GM21528 (cell line): ENCODE results near the gene IPP.
"Not testable (repeated sequence)": the region's sequence is repeated elsewhere in the genome, so short reads cannot be mapped to it uniquely, and the experiment has no call there.

ENCODE experiments used
- ATAC-seq: cut with Tn5 transposase; IDR thresholded peaks from one replicate; pipeline ENCODE4 v1.9.1; 2021; ENCODE audit warnings: mild to moderate bottlenecking, moderate library complexity; ENCODE audit not compliant: unreplicated experiment, low FRiP score

IPP gene

DNA sequence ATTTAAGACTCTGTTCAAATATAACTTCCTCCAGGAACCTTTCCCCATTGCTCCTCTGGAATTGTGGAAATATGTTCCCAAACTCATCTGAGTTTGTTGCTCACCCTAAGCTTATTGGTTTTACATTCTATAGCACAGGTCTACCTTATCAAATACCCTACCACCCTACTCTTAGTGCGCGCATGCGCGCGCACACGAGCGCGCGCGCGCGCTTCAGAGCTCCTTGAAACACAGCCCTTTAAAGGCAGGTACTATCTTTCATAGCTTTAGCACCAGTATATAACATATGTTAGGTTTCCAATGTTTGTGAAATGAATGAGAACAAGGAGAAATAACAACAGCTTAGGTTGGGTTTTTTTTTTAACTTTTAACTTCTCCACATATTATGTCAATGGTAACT lies 3.5 kb downstream of the IPP start:
- no peak for ATAC-seq

DNA sequence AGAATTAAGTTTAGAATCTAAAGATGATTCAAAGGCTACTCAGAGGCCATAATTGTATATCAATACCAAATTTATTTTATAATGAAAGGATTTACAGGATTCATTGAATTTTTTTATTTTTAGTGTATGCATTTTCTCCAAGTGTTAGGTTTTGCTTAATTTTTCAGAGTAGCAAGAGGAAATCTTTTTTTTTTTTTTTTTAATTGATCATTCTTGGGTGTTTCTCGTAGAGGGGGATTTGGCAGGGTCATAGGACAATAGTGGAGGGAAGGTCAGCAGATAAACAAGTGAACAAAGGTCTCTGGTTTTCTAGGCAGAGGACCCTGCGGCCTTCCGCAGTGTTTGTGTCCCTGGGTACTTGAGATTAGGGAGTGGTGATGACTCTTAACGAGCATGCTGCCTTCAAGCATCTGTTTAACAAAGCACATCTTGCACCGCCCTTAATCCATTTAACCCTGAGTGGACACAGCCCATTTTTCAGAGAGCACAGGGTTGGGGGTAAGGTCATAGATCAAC lies 10.8 kb downstream of the IPP start:
- not testable (repeated sequence) for ATAC-seq

DNA sequence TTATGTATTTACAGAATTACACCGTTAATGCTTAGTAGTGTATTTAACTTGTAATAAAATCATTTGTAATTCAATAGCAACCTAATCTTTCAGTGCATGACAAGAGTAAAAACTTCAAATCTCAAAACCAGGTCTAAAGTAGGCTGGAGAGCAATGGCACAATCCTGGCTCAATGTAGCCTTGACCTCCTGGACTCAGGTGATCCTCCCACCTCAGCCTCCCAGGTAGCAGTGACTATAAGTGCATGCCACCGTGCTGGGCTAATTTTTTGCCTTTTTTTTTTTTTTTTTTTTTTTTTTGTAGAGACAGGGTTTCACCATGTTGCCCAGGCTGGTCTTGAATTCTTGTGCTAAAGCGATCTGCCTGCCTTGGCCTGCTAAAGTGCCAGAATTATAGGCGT lies 11.3 kb downstream of the IPP start:
- ATAC-seq = no peak

DNA sequence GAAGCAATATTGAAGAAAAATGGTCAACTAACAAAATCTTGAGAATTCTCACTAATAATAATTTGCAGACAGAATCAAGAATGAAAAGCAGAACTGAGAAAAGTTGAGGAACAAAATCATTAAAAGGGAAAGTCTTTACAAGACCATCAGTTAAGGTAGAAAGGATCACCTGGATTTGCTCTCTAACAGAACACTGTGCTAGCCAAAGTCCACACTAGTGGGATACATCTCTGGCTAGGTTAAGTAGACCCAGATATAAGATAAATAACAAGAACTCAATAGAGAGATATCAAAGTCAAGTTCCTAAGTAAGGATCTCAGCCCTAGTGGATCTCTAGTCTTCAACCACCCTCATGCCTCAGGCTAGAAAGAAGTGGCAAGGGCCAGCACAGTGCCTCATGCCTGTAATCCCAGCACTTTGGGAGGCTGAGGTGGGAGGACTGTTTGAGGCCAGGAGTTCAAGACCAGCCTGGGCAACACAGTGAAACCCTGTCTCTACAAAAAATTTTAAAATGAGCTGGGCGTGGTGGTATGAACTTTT lies 19.6 kb downstream of the IPP start:
- no peak for ATAC-seq

DNA sequence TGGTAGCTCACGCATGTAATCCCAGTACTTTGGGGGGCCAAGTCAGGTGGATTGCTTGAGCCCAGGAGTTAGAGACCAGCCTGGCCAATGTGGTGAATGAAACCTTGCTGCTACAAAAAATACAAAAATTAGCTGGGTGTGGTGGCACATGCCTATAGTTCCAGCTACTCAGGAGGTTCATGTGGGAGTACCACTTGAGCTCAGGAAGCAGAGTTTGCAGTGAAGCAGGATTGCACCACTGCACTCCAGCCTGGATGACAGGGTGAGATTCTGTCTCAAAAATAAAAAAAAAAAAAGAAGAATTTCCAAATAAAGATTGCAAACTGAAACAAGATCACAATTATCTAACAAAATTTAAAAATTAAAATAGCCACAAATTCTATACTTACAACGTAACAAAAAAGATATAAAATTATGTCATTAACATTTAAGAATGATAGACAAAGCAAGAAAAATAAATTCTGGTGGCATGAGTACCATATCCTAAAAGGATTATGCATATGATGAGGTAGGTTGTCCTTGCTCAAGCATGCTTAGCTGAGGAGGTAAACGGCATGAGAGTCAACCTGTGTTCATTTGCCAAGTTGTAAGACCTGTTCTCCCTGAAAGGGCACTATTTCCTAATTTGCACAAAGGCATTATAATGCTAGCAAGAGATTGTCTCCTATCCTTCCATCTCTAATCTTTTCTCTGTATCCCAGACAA lies 20.2 kb downstream of the IPP start:
- no peak for ATAC-seq

GRCh38 chr1:45726007-45726406 lies 24.4 kb downstream of the IPP start:
- not testable (repeated sequence) for ATAC-seq

DNA sequence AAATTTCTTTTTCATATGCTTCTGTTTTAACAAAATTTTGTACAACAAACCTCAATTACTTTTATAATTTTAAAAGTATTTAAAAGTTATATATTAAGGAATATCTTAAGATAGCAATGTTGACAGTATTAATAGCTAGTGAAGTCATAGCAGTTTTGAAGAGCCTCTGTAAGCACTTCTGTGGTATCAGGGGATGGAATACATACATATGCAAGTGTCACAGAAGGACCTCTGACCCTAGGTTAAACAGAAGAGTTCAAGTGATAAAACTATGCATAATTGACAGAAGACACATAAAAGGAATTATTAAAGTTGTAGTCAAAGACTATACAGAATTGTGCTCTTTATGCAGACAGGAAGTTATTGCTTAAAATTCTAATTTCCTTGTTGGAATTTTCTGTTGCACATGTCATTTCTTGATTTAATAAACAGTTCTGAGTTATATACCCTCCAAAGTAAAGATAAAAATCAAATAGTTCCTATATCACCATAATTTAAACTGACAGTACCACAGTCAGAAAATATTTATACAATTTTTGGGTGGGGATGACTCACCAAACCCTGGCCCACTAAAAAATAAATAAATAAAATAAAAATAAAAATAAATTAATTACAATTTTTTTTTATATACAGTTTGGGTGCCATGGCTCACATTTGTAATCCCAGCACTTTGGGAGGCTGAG lies 27.1 kb downstream of the IPP start:
- ATAC-seq = no peak

DNA sequence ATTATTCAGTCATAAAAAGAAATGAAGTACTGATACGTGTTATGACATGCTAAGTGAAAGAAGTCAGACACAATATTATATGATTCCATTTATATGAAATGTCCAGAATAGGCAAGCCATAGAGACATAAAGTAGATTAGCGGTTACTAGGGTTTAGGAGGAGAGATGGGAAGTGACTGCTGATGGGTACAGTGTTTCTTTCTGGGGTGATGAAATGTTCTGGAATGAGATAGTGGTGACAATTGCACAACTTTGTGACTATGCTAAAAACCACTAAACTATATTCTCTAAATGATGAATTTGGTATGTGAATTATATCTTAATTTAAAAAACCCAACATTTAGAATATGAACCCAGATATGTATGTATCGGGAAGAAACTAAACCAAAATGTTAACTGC lies 27.6 kb downstream of the IPP start:
- ATAC-seq = no peak

- ATAC-seq = no peak
Observed at GRCh38 chr1:45721207-45721606, 29.2 kb downstream of the IPP start.

GRCh38 chr1:45718289-45718688 lies 32.2 kb downstream of the IPP start:
- no peak for ATAC-seq

DNA sequence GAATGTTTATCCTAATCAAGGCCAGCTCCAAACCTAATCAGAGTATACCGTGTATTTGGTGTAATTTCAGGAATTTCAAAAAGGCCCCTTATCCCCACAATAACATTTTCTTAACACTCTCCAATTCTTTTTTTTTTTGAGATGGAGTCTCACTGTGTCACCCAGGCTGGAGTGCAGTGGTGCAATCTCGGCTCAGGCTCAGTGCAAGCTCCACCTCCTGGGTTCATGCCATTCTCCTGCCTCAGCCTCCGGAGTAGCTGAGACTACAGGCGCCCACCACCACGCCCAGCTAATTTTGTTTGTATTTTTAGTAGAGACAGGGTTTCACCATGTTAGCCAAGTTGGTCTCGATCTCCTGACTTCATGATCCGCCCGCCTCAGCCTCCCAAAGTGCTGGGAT lies 33.1 kb downstream of the IPP start:
- not testable (repeated sequence) for ATAC-seq

- no peak for ATAC-seq
Observed at GRCh38 chr1:45716700-45717099, 33.8 kb downstream of the IPP start.

DNA sequence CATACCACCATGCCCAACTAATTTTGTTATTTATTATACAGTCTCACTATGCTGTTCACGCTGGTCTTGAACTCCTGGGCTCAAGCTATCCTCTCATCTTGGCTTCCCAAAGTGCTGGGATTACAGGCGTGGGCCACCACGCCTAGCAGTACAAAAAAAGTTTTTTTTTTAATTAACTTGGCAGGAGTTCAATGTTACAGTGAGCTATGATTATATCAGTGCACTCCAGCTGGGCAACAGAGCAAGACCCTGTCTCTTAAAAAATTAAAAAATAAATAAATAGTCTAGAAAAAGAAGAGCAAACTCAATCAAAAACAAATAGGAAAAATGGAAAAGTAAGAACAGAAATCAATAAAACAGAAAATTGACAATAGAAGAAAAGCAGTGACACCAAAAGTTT lies 36.7 kb downstream of the IPP start:
- ATAC-seq = no peak

- ATAC-seq = no peak
Observed at GRCh38 chr1:45704637-45705036, 45.8 kb downstream of the IPP start.

- ATAC-seq = no peak
Observed at GRCh38 chr1:45694823-45695222, 55.6 kb downstream of the IPP start.

DNA sequence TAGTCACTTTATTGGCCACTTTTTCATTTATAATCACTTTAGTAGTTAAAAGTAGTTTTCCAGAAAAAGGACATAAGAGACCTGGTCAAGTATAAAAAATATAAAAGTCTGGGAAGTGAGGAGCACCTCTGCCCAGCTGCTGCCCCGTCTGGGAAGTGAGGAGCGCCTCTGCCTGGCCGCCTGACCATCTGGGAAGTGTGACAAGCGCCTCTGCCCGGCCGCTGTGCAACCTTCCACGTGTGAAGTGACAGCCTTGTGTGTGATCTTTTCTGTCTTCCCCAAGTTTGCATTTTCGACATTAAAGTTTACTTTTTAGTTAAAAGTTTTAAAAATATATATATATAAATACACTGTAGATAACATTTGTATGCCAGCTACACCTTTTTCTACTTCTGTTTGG lies 56.6 kb downstream of the IPP start:
- ATAC-seq = not testable (repeated sequence)

GRCh38 chr1:45687754-45688740 lies 62.4 kb downstream of the IPP start, which contains the start of gene TMEM69:
Gene TMEM69 (plus strand): TSS chr1:45688181. CDS start chr1:45691069, 2,888 bp downstream.
- ATAC-seq = peak; percentile 26

DNA sequence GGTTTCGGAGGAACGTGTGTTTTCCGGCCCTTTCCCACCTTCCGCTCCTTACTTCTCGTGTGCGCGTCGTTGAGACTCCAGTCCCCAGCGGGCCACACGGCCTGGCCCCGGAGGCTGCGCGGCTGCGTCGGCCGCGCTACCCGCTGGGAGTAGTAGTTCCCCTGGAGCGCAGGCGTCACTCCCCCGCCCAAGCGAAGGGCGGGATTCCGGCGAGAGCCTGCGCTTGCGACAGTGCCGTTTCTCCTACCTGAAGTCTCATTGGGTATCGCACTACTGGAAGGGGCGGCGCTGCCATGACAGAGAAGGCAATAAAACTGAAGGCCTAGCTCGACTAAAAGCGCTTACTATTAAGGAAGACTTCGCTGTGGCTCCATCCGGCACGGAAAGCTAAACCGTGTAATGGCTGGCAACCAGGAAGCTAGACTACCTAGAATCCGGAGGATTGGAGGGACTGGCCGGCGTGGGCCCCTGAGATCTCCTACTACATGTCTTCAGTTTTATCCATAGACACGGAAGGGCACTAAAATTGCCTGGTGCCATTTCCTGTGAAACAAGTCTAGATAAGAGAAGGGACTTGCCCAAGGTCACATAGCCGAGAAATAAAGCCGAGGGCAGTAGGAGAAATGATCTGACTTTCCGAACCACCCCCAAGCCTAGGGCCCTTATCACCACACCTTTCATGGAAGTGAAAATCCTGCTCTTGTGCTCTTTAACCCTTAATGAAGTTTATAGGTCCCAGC lies 63.3 kb downstream of the IPP start:
- ATAC-seq = peak; percentile 75

- ATAC-seq = peak; percentile 54
Observed at GRCh38 chr1:45686288-45687013, 64.0 kb downstream of the IPP start, which contains the start of gene GPBP1L1. Gene GPBP1L1 (minus strand): TSS chr1:45686533. CDS start chr1:45659087, 27,446 bp downstream.
